GM23338 (cell line): ENCODE data around the gene ANKH. TPM values are rescaled to one million over a fixed set of nuclear protein-coding genes. Genes with fewer than 3 reads are reported as not detected.

Experiments
- CREB1 ChIP-seq: fragments of 250-450 bp; sonication (Bioruptor Pico); IDR thresholded peaks from 2 replicates; pipeline ENCODE4 v1.5.0; 2020; ENCODE audit warnings: low read depth, mild to moderate bottlenecking, moderate library complexity
- CTCF ChIP-seq, 2 experiments: fragments of 200-600 bp in 1 of 2; sonication (generic) in 1 of 2; conservative IDR thresholded peaks; 2 replicates each; pipeline versions ENCODE4 v1.5.1 to v1.6.1; 2016 to 2017; ENCODE audit warnings: antibody characterized with exemption in 2 of 2, low read depth in 2 of 2, mild to moderate bottlenecking in 2 of 2, moderate library complexity in 1 of 2
- EZH2 ChIP-seq: fragments of 200-600 bp; sonication (generic); IDR thresholded peaks from one replicate; pipeline ENCODE4 v1.8.0; 2017; ENCODE audit warnings: antibody characterized with exemption, mild to moderate bottlenecking, low read depth; ENCODE audit not compliant: unreplicated experiment
- EZH2phosphoT487 ChIP-seq: fragments of 200-600 bp; sonication (generic); IDR thresholded peaks from one replicate; pipeline ENCODE4 v1.8.1; 2018; ENCODE audit warnings: antibody characterized with exemption; ENCODE audit not compliant: unreplicated experiment
- JUNB ChIP-seq: IDR thresholded peaks from one replicate; pipeline ENCODE4 v1.6.1; 2016; ENCODE audit warnings: antibody characterized with exemption; ENCODE audit not compliant: unreplicated experiment
- NANOG ChIP-seq: IDR thresholded peaks from 2 replicates; pipeline ENCODE4 v1.6.1; 2016; ENCODE audit warnings: antibody characterized with exemption, borderline replicate concordance
- REST ChIP-seq: IDR thresholded peaks from one replicate; pipeline ENCODE4 v1.6.1; 2018; ENCODE audit warnings: antibody characterized with exemption; ENCODE audit not compliant: unreplicated experiment
- STAT1 ChIP-seq: IDR thresholded peaks from one replicate; pipeline ENCODE4 v1.6.1; 2016; ENCODE audit warnings: antibody characterized with exemption; ENCODE audit not compliant: unreplicated experiment
- ZNF114 ChIP-seq: fragments of 250-450 bp; sonication (Bioruptor Pico); IDR thresholded peaks from 2 replicates; pipeline ENCODE4 v1.5.0; 2020; ENCODE audit warnings: mild to moderate bottlenecking, moderate library complexity
- ZNF331 ChIP-seq: fragments of 250-450 bp; sonication (Bioruptor Pico); IDR thresholded peaks from 2 replicates; pipeline ENCODE4 v1.5.0; 2020; ENCODE audit warnings: low read depth, mild to moderate bottlenecking, moderate library complexity
- ZNF462 ChIP-seq: fragments of 250-450 bp; sonication (Bioruptor Pico); IDR thresholded peaks from 2 replicates; pipeline ENCODE4 v1.5.0; 2020; ENCODE audit warnings: mild to moderate bottlenecking, moderate library complexity
- polyA plus RNA-seq: library from polyadenylated mRNA; unstranded; fragments of >200 nt; fragmentation: Nextera tagmentation; extraction: Ambion mirVana; gene quantifications from 2 replicates; pipeline ENCODE4 v1.2.1, GENCODE V29; 2016
- total RNA-seq: library from RNA; depleted of rRNA; stranded (reverse); fragments of >200 nt; shearing (Covaris generic); gene quantifications from 2 replicates; pipeline ENCODE4 v1.2.3, GENCODE V29; 2014

The ANKH gene
- total and polyA plus RNA-seq, 2 experiments from 2014 or later, result 5.0 to 6.1 TPM

GRCh38 chr5:14759744-14760547 is 111.6 kb downstream of the ANKH start (continued):
- TF ChIP-seq ZNF462 (no peak), NANOG (no peak), JUNB (no peak), ZNF114 (CRISPR knock-in tag) (no peak), CTCF (conservative IDR thresholded peaks at IDR 0.05; ENCODE audit: low read depth in 2 of 2) (no peak), STAT1 (no peak), ZNF331 (CRISPR knock-in tag) (no peak), EZH2phosphoT487 (no peak), REST (no peak), EZH2 (no peak), CREB1 (CRISPR knock-in tag) (no peak)
